ENCODE data around the gene PSRC1. TPM values are rescaled to one million over a fixed set of nuclear protein-coding genes. Genes with fewer than 3 reads are reported as not detected.
A peak's percentile ranks its signal among the peaks of the same experiment; 100 is the strongest.

The PSRC1 gene
- total RNA-seq, 2 donors from 2014 or later, result 38.5 to 72.7 TPM

GRCh38 chr1:109283748-109284600, 1.0 kb upstream of the PSRC1 start:
- no peaks in the 10 kb centered on the region for H3K27me3 ChIP-seq (ENCODE audit: control insufficient read depth, insufficient read depth, low read length, poor library complexity, severe bottlenecking)
- H3K4me3 ChIP-seq (ENCODE audit: low read length), result peak overlapping the region; percentile 97
- peaks cover 6% of the 10 kb centered on the region for H3K9me3 Mint-ChIP-seq
- TF ChIP-seq CTCF (conservative IDR thresholded peaks at IDR 0.05), result no peak
- no peaks in the 10 kb centered on the region for H3K27me3 Mint-ChIP-seq (ENCODE audit: insufficient read depth)
- no peak for DNase-seq
- peak overlapping the region; percentile 44 for H3K9ac ChIP-seq (ENCODE audit: extremely low read depth, low read length, poor library complexity, severe bottlenecking)
- peaks cover 4% of the 10 kb centered on the region for H3K4me1 ChIP-seq (ENCODE audit: control insufficient read depth, insufficient read depth, low read length)
- H3K27ac Mint-ChIP-seq, result peak overlapping the region; percentile 88
- peaks cover 22% of the 10 kb centered on the region for H3K4me1 Mint-ChIP-seq
- no peaks in the 10 kb centered on the region for H3K9me3 ChIP-seq (ENCODE audit: control insufficient read depth, low read length)
- H3K4me3 Mint-ChIP-seq, result peak overlapping the region; percentile 86
- peaks cover 21% of the 10 kb centered on the region for H3K36me3 Mint-ChIP-seq (ENCODE audit: low read depth)
- peaks cover 14% of the 10 kb centered on the region for H3K36me3 ChIP-seq (ENCODE audit: control insufficient read depth, insufficient read depth, low read length)
- WGBS, 2 experiments (ENCODE audit: insufficient coverage in 1 of 2, insufficient read length in 1 of 2), result 81 to 88% methylated on average over 12 to 17 of the region's 17 CpGs
- H3K27ac ChIP-seq (ENCODE audit: low read depth, low read length), result peak overlapping the region; percentile 76

GRCh38 chr1:109282497-109282951, 421 bp downstream of the PSRC1 start:
- 0 to 5% methylated on average over 4 to 10 of the region's 10 CpGs for WGBS, 2 experiments (ENCODE audit: insufficient coverage in 1 of 2, insufficient read length in 1 of 2)
- peak overlapping the region; percentile 44 for H3K9ac ChIP-seq (ENCODE audit: extremely low read depth, low read length, poor library complexity, severe bottlenecking)
- peak overlapping the region; percentile 97 for H3K4me3 ChIP-seq (ENCODE audit: low read length)
- H3K27me3 ChIP-seq (ENCODE audit: control insufficient read depth, insufficient read depth, low read length, poor library complexity, severe bottlenecking), result no peaks in the 10 kb centered on the region
- Mint-ChIP-seq H3K27ac (peak overlapping the region; percentile 88), H3K9me3 (no peaks in the 10 kb centered on the region), H3K27me3 (ENCODE audit: insufficient read depth) (no peaks in the 10 kb centered on the region), H3K4me3 (peak overlapping the region; percentile 86), H3K4me1 (peaks cover 25% of the 10 kb centered on the region), H3K36me3 (ENCODE audit: low read depth) (peaks cover 25% of the 10 kb centered on the region)
- H3K4me1 ChIP-seq (ENCODE audit: control insufficient read depth, insufficient read depth, low read length), result peaks cover 4% of the 10 kb centered on the region
- no peak for TF ChIP-seq CTCF (conservative IDR thresholded peaks at IDR 0.05)
- H3K36me3 ChIP-seq (ENCODE audit: control insufficient read depth, insufficient read depth, low read length), result peaks cover 21% of the 10 kb centered on the region
- no peak for DNase-seq
- H3K9me3 ChIP-seq (ENCODE audit: control insufficient read depth, low read length), result no peaks in the 10 kb centered on the region
- no peak overlapping the region for H3K27ac ChIP-seq (ENCODE audit: low read depth, low read length)

GRCh38 chr1:109281680-109282496, 1.1 kb downstream of the PSRC1 start:
- DNase-seq, result no peak
- peak overlapping the region; percentile 86 for H3K4me3 Mint-ChIP-seq
- peaks cover 25% of the 10 kb centered on the region for H3K36me3 Mint-ChIP-seq (ENCODE audit: low read depth)

More at GRCh38 chr1:109281680-109282496, 1.1 kb downstream of the PSRC1 start:
- peaks cover 30% of the 10 kb centered on the region for H3K4me1 Mint-ChIP-seq
- no peaks in the 10 kb centered on the region for H3K9me3 Mint-ChIP-seq
- Histone ChIP-seq H3K9me3 (ENCODE audit: control insufficient read depth, low read length) (no peaks in the 10 kb centered on the region), H3K4me3 (ENCODE audit: low read length) (peak overlapping the region; percentile 97), H3K4me1 (ENCODE audit: control insufficient read depth, insufficient read depth, low read length) (peaks cover 4% of the 10 kb centered on the region), H3K27me3 (ENCODE audit: control insufficient read depth, insufficient read depth, low read length, poor library complexity, severe bottlenecking) (no peaks in the 10 kb centered on the region), H3K9ac (ENCODE audit: extremely low read depth, low read length, poor library complexity, severe bottlenecking) (peak overlapping the region; percentile 44), H3K27ac (ENCODE audit: low read depth, low read length) (no peak overlapping the region), H3K36me3 (ENCODE audit: control insufficient read depth, insufficient read depth, low read length) (peaks cover 21% of the 10 kb centered on the region)
- TF ChIP-seq CTCF (conservative IDR thresholded peaks at IDR 0.05), result no peak
- no peaks in the 10 kb centered on the region for H3K27me3 Mint-ChIP-seq (ENCODE audit: insufficient read depth)
- 78 to 80% methylated on average over 14 to 28 of the region's 28 CpGs for WGBS, 2 experiments (ENCODE audit: insufficient coverage in 1 of 2, insufficient read length in 1 of 2)
- no peak overlapping the region for H3K27ac Mint-ChIP-seq

Measured in endodermal cell (in vitro differentiated cells).